Liver (tissue), 9 donors: Measurements from ENCODE around the gene JPT2. TPM values are rescaled to one million over a fixed set of nuclear protein-coding genes. Genes with fewer than 3 reads are reported as not detected.

Experiments
- DNase-seq: peaks from one replicate; pipeline ENCODE4 v3.0.0-alpha.2; 2017; ENCODE audit warnings: low spot score
- H3K27ac ChIP-seq, 2 donors: one replicate each; pipeline ENCODE4 v1.7.0; 2013; ENCODE audit warnings: inconsistent platforms in 2 of 2, low read length in 2 of 2, control low read depth in 1 of 2, low read depth in 1 of 2, mild to moderate bottlenecking in 1 of 2
- H3K27me3 ChIP-seq, 4 donors: one replicate each; pipeline versions ENCODE4 v1.6.1 to v1.7.0; 2013; ENCODE audit warnings: low read length in 3 of 4, inconsistent platforms in 1 of 4, mild to moderate bottlenecking in 1 of 4, moderate library complexity in 1 of 4; ENCODE audit not compliant: control insufficient read depth in 4 of 4, insufficient read depth in 4 of 4
- H3K36me3 ChIP-seq, 4 donors: one replicate each; pipeline versions ENCODE4 v1.6.1 to v1.7.0; 2013; ENCODE audit warnings: low read length in 3 of 4, mild to moderate bottlenecking in 3 of 4, low read depth in 1 of 4, moderate library complexity in 1 of 4; ENCODE audit not compliant: control insufficient read depth in 4 of 4, insufficient read depth in 3 of 4
- H3K4me1 ChIP-seq, 4 donors: one replicate each; pipeline versions ENCODE4 v1.6.1 to v1.7.0; 2013; ENCODE audit warnings: low read length in 3 of 4, mild to moderate bottlenecking in 3 of 4, moderate library complexity in 1 of 4; ENCODE audit not compliant: control insufficient read depth in 4 of 4, insufficient read depth in 4 of 4
- H3K4me3 ChIP-seq, 3 donors: one replicate each; pipeline versions ENCODE4 v1.6.1 to v1.7.0; 2013; ENCODE audit warnings: low read length in 3 of 3, control low read depth in 1 of 3, low read depth in 1 of 3, mild to moderate bottlenecking in 1 of 3
- H3K9ac ChIP-seq, 2 donors: one replicate each; pipeline ENCODE4 v1.7.0; 2013; ENCODE audit warnings: low read length in 2 of 2, mild to moderate bottlenecking in 2 of 2, moderate library complexity in 2 of 2, control low read depth in 1 of 2, low read depth in 1 of 2
- H3K9me3 ChIP-seq, 4 donors: one replicate each; pipeline versions ENCODE4 v1.6.1 to v1.7.0; 2013; ENCODE audit warnings: low read length in 3 of 4; ENCODE audit not compliant: control insufficient read depth in 4 of 4
- EGR1 ChIP-seq, 2 donors: IDR thresholded peaks; 2 replicates each; pipeline ENCODE4 v1.6.1; 2016 to 2018; ENCODE audit warnings: antibody characterized with exemption in 2 of 2, low read depth in 2 of 2
- FOXA1 ChIP-seq: IDR thresholded peaks from 2 replicates; pipeline ENCODE4 v1.6.1; 2016; ENCODE audit warnings: antibody characterized with exemption
- FOXA2 ChIP-seq: IDR thresholded peaks from 2 replicates; pipeline ENCODE4 v1.6.1; 2016; ENCODE audit warnings: antibody characterized with exemption
- GABPA ChIP-seq, 2 donors: IDR thresholded peaks in 1 of 2; conservative IDR thresholded peaks in 1 of 2; 2 replicates each; pipeline ENCODE4 v1.6.1; 2016; ENCODE audit warnings: antibody characterized with exemption in 2 of 2, mild to moderate bottlenecking in 1 of 2, moderate library complexity in 1 of 2
- HNF4A ChIP-seq, 2 donors: conservative IDR thresholded peaks; 2 replicates each; pipeline ENCODE4 v1.6.1; 2016; ENCODE audit warnings: antibody characterized with exemption in 2 of 2, mild to moderate bottlenecking in 2 of 2
- HNF4G ChIP-seq: IDR thresholded peaks from 2 replicates; pipeline ENCODE4 v1.6.1; 2016; ENCODE audit warnings: antibody characterized with exemption
- JUND ChIP-seq, 2 donors: IDR thresholded peaks; 2 replicates each; pipeline ENCODE4 v1.6.1; 2016; ENCODE audit warnings: antibody characterized with exemption in 2 of 2
- NR2F2 ChIP-seq: IDR thresholded peaks from 2 replicates; pipeline ENCODE4 v1.6.1; 2016; ENCODE audit warnings: antibody characterized with exemption
- RAD21 ChIP-seq, 2 donors: IDR thresholded peaks; 2 replicates each; pipeline ENCODE4 v1.6.1; 2016; ENCODE audit warnings: antibody characterized with exemption in 2 of 2, mild to moderate bottlenecking in 2 of 2
- RXRA ChIP-seq, 2 donors: IDR thresholded peaks; 2 replicates each; pipeline ENCODE4 v1.6.1; 2017 to 2018; ENCODE audit warnings: antibody characterized with exemption in 2 of 2, mild to moderate bottlenecking in 1 of 2
- SP1 ChIP-seq: IDR thresholded peaks from 2 replicates; pipeline ENCODE4 v1.6.1; 2018; ENCODE audit warnings: antibody characterized with exemption, mild to moderate bottlenecking
- YY1 ChIP-seq: IDR thresholded peaks from 2 replicates; pipeline ENCODE4 v1.6.1; 2016; ENCODE audit warnings: antibody characterized with exemption, mild to moderate bottlenecking
- WGBS: extraction: QIAGEN DNeasy Blood & Tissue Kit; methylation state at CpG from one replicate; pipeline ENCODE4 v1.1.7; 2013; 5-methylcytosine and 5-hydroxymethylcytosine counted together
- polyA plus RNA-seq, 2 donors: library from polyadenylated mRNA; stranded (reverse) in 1 of 2; unstranded in 1 of 2; fragments of 200-250 nt in 1 of 2; fragments of >200 nt in 1 of 2; fragmentation: Nextera tagmentation in 1 of 2; extraction: Ambion mirVana in 1 of 2; gene quantifications; one replicate each; pipeline versions ENCODE4 v1.2.1 to v1.2.3, GENCODE V29; 2013 to 2015
- total RNA-seq, 2 donors: library from RNA; depleted of rRNA; stranded (reverse); fragments of >200 nt; gene quantifications; one replicate each; pipeline ENCODE4 v1.2.3, GENCODE V29; 2014
- TF ChIP-seq, protein P1 (sequence below): IDR thresholded peaks from 2 replicates; pipeline ENCODE4 v1.6.1; 2016; ENCODE audit warnings: antibody characterized with exemption
- TF ChIP-seq, protein P2 (sequence below): IDR thresholded peaks from 2 replicates; pipeline ENCODE4 v1.6.1; 2016; ENCODE audit warnings: antibody characterized with exemption
- TF ChIP-seq, protein P3 (sequence below): fragments of 150-350 bp; IDR thresholded peaks from 2 replicates; pipeline ENCODE4 v1.5.1; 2017; ENCODE audit warnings: improper control_type of control experiment, low read depth, low read length; ENCODE audit not compliant: missing input control
- TF ChIP-seq, protein P4 (sequence below): IDR thresholded peaks from 2 replicates; pipeline ENCODE4 v1.6.1; 2016; ENCODE audit warnings: antibody characterized with exemption
- donor health status: healthy.
- donor health status: healthy.
- donor health status: healthy.
- donor health status: healthy.
- donor health status: healthy.

The JPT2 gene
- total and polyA plus RNA-seq, 4 donors: 7.4 to 32.6 (median 28.4) TPM

DNA sequence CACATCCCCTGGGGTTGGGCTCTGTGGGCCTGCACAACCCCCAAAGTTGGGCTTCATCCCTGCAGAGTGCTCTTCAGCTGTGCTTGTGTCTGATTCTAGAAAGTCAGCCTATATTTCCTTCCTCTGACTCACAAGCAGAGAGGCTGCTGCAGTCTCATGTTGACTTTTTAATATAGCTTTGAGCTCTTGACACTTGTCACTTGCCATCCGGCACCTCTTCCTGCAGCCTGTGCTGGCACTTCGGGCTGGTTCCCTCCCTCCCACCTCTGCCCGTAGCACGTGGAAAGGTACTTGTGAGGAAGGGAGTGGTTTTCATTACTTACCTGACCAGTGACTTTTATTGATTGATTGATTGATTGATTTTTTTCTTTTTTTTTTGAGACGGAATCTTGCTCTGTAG, 19.0 kb upstream of the JPT2 start:
- WGBS: 90% methylated on average over 5 of the region's 5 CpGs
- no peak for DNase-seq
- H3K36me3 ChIP-seq: peaks cover 22 to 75% (median 44%) of the 10 kb centered on the region in 4 donors
- no peaks in the 10 kb centered on the region for H3K9me3 ChIP-seq
- H3K4me1 ChIP-seq: no peaks in the 10 kb centered on the region
- H3K4me3 ChIP-seq: no peak overlapping the region
- no peak overlapping the region for H3K9ac ChIP-seq
- H3K27ac ChIP-seq: no peak overlapping the region
- TF ChIP-seq, protein P1, sequence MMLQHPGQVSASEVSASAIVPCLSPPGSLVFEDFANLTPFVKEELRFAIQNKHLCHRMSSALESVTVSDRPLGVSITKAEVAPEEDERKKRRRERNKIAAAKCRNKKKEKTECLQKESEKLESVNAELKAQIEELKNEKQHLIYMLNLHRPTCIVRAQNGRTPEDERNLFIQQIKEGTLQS: no peak
- no peak for TF ChIP-seq RXRA (IDR thresholded peaks at IDR 0.05)
- TF ChIP-seq, protein P2, sequence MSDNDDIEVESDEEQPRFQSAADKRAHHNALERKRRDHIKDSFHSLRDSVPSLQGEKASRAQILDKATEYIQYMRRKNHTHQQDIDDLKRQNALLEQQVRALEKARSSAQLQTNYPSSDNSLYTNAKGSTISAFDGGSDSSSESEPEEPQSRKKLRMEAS: no peak
- TF ChIP-seq, protein P3, sequence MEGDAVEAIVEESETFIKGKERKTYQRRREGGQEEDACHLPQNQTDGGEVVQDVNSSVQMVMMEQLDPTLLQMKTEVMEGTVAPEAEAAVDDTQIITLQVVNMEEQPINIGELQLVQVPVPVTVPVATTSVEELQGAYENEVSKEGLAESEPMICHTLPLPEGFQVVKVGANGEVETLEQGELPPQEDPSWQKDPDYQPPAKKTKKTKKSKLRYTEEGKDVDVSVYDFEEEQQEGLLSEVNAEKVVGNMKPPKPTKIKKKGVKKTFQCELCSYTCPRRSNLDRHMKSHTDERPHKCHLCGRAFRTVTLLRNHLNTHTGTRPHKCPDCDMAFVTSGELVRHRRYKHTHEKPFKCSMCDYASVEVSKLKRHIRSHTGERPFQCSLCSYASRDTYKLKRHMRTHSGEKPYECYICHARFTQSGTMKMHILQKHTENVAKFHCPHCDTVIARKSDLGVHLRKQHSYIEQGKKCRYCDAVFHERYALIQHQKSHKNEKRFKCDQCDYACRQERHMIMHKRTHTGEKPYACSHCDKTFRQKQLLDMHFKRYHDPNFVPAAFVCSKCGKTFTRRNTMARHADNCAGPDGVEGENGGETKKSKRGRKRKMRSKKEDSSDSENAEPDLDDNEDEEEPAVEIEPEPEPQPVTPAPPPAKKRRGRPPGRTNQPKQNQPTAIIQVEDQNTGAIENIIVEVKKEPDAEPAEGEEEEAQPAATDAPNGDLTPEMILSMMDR: no peak
- TF ChIP-seq, protein P4, sequence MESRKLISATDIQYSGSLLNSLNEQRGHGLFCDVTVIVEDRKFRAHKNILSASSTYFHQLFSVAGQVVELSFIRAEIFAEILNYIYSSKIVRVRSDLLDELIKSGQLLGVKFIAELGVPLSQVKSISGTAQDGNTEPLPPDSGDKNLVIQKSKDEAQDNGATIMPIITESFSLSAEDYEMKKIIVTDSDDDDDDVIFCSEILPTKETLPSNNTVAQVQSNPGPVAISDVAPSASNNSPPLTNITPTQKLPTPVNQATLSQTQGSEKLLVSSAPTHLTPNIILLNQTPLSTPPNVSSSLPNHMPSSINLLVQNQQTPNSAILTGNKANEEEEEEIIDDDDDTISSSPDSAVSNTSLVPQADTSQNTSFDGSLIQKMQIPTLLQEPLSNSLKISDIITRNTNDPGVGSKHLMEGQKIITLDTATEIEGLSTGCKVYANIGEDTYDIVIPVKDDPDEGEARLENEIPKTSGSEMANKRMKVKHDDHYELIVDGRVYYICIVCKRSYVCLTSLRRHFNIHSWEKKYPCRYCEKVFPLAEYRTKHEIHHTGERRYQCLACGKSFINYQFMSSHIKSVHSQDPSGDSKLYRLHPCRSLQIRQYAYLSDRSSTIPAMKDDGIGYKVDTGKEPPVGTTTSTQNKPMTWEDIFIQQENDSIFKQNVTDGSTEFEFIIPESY: no peak
- TF ChIP-seq RAD21 (IDR thresholded peaks at IDR 0.05): no peak
- no peak for TF ChIP-seq GABPA (IDR thresholded peaks at IDR 0.05 in 1 of 2, conservative IDR thresholded peaks at IDR 0.05 in 1 of 2)
- TF ChIP-seq JUND (IDR thresholded peaks at IDR 0.05): no peak
- TF ChIP-seq NR2F2: no peak
- TF ChIP-seq FOXA1: no peak
- TF ChIP-seq HNF4G: no peak
- TF ChIP-seq SP1: no peak
- TF ChIP-seq EGR1 (IDR thresholded peaks at IDR 0.05; ENCODE audit: low read depth in 2 of 2): no peak
- no peak for TF ChIP-seq FOXA2
- H3K27me3 ChIP-seq: no peaks in the 10 kb centered on the region

DNA sequence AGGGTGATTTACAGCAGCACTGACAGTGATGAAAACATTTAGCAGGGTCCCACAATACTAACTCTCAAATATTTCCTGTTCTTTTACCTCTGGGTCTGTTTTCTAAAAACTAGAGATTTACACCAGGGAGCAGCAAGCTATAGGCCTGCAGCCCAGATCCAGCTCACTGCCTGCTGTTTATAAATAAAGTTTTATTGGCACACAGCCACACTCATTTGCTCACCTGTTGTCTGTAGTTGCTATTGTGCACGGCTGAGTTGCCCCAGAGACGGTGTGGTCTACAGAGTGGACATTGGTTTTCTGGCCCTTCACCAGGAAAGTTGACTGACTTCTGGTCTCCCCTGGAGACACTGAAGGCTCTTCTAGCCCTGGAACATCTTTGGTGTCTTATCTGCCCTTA, 16.3 kb upstream of the JPT2 start:
- Histone ChIP-seq H3K9me3 (no peaks in the 10 kb centered on the region), H3K4me1 (no peaks in the 10 kb centered on the region), H3K27ac (no peak overlapping the region), H3K27me3 (no peaks in the 10 kb centered on the region), H3K4me3 (no peak overlapping the region), H3K9ac (no peak overlapping the region), H3K36me3 (peaks cover 28 to 77% (median 49%) of the 10 kb centered on the region in 4 donors)
- WGBS: 94% methylated on average over 2 of the region's 2 CpGs
- TF ChIP-seq YY1: no peak
- TF ChIP-seq NR2F2: no peak
- TF ChIP-seq EGR1 (IDR thresholded peaks at IDR 0.05; ENCODE audit: low read depth in 2 of 2): no peak
- DNase-seq: no peak

DNA sequence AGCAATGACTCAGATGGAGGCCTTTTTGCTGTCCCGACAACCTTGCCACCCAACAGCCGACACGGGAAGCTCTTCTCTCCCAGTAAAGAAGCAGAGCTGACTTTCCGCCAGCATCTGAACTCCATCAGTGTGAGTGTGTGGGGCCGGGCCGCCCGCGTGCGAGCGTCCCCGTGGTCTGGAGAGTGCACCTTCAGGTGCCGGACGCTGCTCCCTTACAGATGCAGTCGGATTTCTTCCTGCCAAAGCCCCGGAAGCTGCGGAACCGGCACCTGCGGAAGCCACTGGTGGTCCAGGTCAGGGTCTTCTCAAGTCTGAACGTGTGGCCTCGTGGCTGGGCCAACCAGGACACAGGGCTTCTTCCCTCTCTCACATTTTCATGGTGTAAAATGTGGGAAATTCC, 15.5 kb upstream of the JPT2 start:
- Histone ChIP-seq H3K36me3 (peaks cover 23 to 79% (median 53%) of the 10 kb centered on the region in 4 donors), H3K4me3 (no peak overlapping the region), H3K27ac (no peak overlapping the region), H3K9me3 (no peaks in the 10 kb centered on the region), H3K9ac (no peak overlapping the region), H3K4me1 (no peaks in the 10 kb centered on the region), H3K27me3 (no peaks in the 10 kb centered on the region)
- WGBS: 97% methylated on average over 20 of the region's 20 CpGs
- DNase-seq: no peak
- TF ChIP-seq, protein P3: no peak
- TF ChIP-seq HNF4A (conservative IDR thresholded peaks at IDR 0.05) (no peak), RAD21 (IDR thresholded peaks at IDR 0.05) (no peak), SP1 (no peak), FOXA1 (no peak), JUND (IDR thresholded peaks at IDR 0.05) (no peak), EGR1 (IDR thresholded peaks at IDR 0.05; ENCODE audit: low read depth in 2 of 2) (no peak), GABPA (IDR thresholded peaks at IDR 0.05 in 1 of 2, conservative IDR thresholded peaks at IDR 0.05 in 1 of 2) (no peak)
- TF ChIP-seq, protein P4: no peak
- TF ChIP-seq, protein P1: no peak
